SK-N-SH treated with all-trans-retinoic acid at 6 μM for 48 hours (cell line): ENCODE measurements around the gene KMT5B.

Source experiments
- ARNTL ChIP-seq: fragments of 450-650 bp; formaldehyde crosslinking; IDR thresholded peaks from 2 replicates; pipeline ENCODE4 v1.5.0; 2020; ENCODE audit warnings: low read depth, mild to moderate bottlenecking, moderate library complexity, borderline replicate concordance
- CSDC2 ChIP-seq: fragments of 250-450 bp; sonication (Bioruptor Pico); IDR thresholded peaks from 2 replicates; pipeline ENCODE4 v1.5.0; 2020; ENCODE audit warnings: mild to moderate bottlenecking, moderate library complexity
- OSR1 ChIP-seq: fragments of 250-450 bp; sonication (Bioruptor Pico); IDR thresholded peaks from 2 replicates; pipeline ENCODE4 v1.8.0; 2022; ENCODE audit warnings: moderate library complexity, mild to moderate bottlenecking, inconsistent platforms
- SNAI2 ChIP-seq: fragments of 250-450 bp; sonication (Bioruptor Pico); IDR thresholded peaks from 2 replicates; pipeline ENCODE4 v1.5.0; 2020; ENCODE audit warnings: mild to moderate bottlenecking, moderate library complexity
- TCF4 ChIP-seq: fragments of 250-450 bp; sonication (Bioruptor Pico); IDR thresholded peaks from 2 replicates; pipeline ENCODE4 v1.8.0; 2021; ENCODE audit warnings: mild to moderate bottlenecking, moderate library complexity, borderline replicate concordance

GRCh38 chr11:68231621-68232020 is 18.5 kb upstream of the KMT5B start:
- TF ChIP-seq CSDC2 (CRISPR knock-in tag) (no peak), SNAI2 (no peak), ARNTL (no peak), TCF4 (no peak), OSR1 (CRISPR knock-in tag) (no peak)
